K562 (cell line): ENCODE measurements around the gene DET1. TPM values are rescaled to one million over a fixed set of nuclear protein-coding genes. Genes with fewer than 3 reads are reported as not detected.

ENCODE experiments used
- HDAC1 ChIP-seq, 2 experiments: fragments of 450-650 bp; IDR thresholded peaks; 2 replicates each; pipeline ENCODE4 v1.6.1; 2016 to 2017; ENCODE audit warnings: inconsistent platforms in 1 of 2, mild to moderate bottlenecking in 1 of 2, moderate library complexity in 1 of 2
- IRF1 ChIP-seq: sonication (generic); formaldehyde crosslinking; IDR thresholded peaks from 2 replicates; pipeline ENCODE4 v1.8.0; 2022; ENCODE audit warnings: missing genetic modification reagents, mild to moderate bottlenecking, borderline replicate concordance
- JUND ChIP-seq, 2 experiments: IDR thresholded peaks; 2 replicates in 1 of 2; 3 replicates in 1 of 2; pipeline ENCODE4 v1.6.1; 2011; ENCODE audit warnings: borderline replicate concordance in 2 of 2, low read depth in 2 of 2, low read length in 2 of 2, improper control_type of control experiment in 1 of 2, missing biosample characterization in 1 of 2, missing genetic modification characterization in 1 of 2, missing genetic modification reagents in 1 of 2
- PRPF4 ChIP-seq: fragments of 200-400 bp; formaldehyde crosslinking; IDR thresholded peaks from one replicate; pipeline ENCODE4 v1.6.1; 2017; ENCODE audit warnings: low read length, low read depth, mild to moderate bottlenecking; ENCODE audit not compliant: insufficient read depth, poor library complexity, severe bottlenecking
- SMARCB1 ChIP-seq: IDR thresholded peaks from 2 replicates; pipeline ENCODE4 v1.6.1; 2011; ENCODE audit warnings: improper control_type of control experiment, low read depth; ENCODE audit not compliant: insufficient read length
- THRB ChIP-seq: fragments of 450-650 bp; formaldehyde crosslinking; conservative IDR thresholded peaks from 2 replicates; pipeline ENCODE4 v1.4.0; 2022; ENCODE audit warnings: mild to moderate bottlenecking, missing genetic modification characterization
- ZFP1 ChIP-seq: fragments of 450-650 bp; formaldehyde crosslinking; IDR thresholded peaks from 2 replicates; pipeline ENCODE4 v1.4.0; 2020; ENCODE audit warnings: mild to moderate bottlenecking, mixed read lengths
- ZNF354B ChIP-seq: fragments of 250-450 bp; sonication (Bioruptor Pico); IDR thresholded peaks from 2 replicates; pipeline ENCODE4 v1.4.0; 2020
- polyA plus RNA-seq, 8 experiments: library from polyadenylated mRNA; depleted of rRNA in 4 of 8; stranded (reverse) in 5 of 8; unstranded in 3 of 8; fragments of >200 nt; fragmentation: Nextera tagmentation in 2 of 8; fragmentation: Illumina TruSeq in 1 of 8; extraction: Ambion mirVana in 2 of 8; extraction: Trizol in 1 of 8; gene quantifications; 2 replicates each; pipeline versions ENCODE4 v1.2.1 to v1.2.3, GENCODE V29; 2011 to 2014; ENCODE audit warnings: inconsistent platforms in 1 of 8, missing spikeins in 1 of 8
- total RNA-seq, 7 experiments: library from RNA; depleted of rRNA in 6 of 7; stranded (reverse); fragments of >200 nt in 6 of 7; fragmentation: Illumina TruSeq in 2 of 7; extraction: Trizol in 2 of 7; gene quantifications; 2 replicates each; pipeline versions ENCODE4 v1.2.1 to v1.2.3, GENCODE V29; 2011 to 2021; ENCODE audit warnings: low replicate concordance in 1 of 7
- TF ChIP-seq, protein P1 (sequence below), 2 experiments: fragments of 450-650 bp in 1 of 2; sonication (generic) in 1 of 2; formaldehyde crosslinking in 1 of 2; IDR thresholded peaks; 2 replicates each; pipeline versions ENCODE4 v1.7.1 to v1.9.0; 2016 to 2022; ENCODE audit warnings: inconsistent platforms in 1 of 2, mild to moderate bottlenecking in 1 of 2, missing genetic modification reagents in 1 of 2
- TF ChIP-seq, protein P2 (sequence below): IDR thresholded peaks from 2 replicates; pipeline ENCODE4 v1.6.1; 2012; ENCODE audit warnings: low read depth, low read length, improper control_type of control experiment, borderline replicate concordance

DET1 gene
- total and polyA plus RNA-seq, 9 of the 15 experiments (the other 6 are each of a cell fraction or from before 2014, with no cell fraction given): 4.2 to 8.1 (median 6.0) TPM

DNA sequence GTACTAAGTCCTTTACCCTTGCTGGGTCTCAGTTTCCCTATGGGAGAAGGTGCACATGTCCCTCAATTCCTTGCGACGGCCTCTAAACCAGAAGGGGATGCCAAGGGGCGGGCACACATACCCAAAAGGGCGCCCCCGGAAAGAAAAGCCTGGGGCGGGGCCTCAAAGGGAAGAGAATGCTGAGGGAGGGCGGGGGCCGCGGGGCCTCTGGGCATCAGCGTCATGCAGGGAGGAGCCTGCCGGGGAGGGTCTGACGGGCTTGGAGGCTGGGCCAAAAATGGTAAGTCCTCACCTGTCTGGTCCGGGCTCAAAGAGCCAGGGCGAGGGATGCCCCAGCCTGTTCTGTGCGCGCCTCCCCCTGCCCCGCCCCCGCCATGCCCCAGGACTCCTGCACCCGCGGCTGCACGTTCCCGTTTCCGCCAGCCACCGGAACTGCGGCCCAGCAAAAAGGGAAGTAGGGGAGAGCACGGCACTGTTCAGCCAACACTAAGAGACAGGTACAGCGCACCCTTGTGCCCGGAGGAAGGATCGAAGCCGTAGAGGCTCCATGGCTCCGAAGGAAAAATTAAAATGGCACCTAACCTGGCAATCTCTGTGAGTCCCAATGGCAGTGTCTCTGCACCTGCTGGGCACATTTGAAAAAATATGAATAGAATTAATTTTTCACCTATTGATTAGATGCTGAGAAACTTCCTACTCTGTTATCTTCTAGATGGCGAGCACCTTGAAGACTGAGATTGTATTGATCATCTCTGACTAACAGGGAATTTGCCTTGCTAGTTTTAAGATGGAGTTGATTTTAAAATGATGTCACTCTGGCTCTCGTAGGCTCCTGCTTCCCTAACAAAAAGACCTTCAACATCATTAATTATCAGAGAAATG lies at the start of gene DET1 (continued):
- TF ChIP-seq, protein P1, sequence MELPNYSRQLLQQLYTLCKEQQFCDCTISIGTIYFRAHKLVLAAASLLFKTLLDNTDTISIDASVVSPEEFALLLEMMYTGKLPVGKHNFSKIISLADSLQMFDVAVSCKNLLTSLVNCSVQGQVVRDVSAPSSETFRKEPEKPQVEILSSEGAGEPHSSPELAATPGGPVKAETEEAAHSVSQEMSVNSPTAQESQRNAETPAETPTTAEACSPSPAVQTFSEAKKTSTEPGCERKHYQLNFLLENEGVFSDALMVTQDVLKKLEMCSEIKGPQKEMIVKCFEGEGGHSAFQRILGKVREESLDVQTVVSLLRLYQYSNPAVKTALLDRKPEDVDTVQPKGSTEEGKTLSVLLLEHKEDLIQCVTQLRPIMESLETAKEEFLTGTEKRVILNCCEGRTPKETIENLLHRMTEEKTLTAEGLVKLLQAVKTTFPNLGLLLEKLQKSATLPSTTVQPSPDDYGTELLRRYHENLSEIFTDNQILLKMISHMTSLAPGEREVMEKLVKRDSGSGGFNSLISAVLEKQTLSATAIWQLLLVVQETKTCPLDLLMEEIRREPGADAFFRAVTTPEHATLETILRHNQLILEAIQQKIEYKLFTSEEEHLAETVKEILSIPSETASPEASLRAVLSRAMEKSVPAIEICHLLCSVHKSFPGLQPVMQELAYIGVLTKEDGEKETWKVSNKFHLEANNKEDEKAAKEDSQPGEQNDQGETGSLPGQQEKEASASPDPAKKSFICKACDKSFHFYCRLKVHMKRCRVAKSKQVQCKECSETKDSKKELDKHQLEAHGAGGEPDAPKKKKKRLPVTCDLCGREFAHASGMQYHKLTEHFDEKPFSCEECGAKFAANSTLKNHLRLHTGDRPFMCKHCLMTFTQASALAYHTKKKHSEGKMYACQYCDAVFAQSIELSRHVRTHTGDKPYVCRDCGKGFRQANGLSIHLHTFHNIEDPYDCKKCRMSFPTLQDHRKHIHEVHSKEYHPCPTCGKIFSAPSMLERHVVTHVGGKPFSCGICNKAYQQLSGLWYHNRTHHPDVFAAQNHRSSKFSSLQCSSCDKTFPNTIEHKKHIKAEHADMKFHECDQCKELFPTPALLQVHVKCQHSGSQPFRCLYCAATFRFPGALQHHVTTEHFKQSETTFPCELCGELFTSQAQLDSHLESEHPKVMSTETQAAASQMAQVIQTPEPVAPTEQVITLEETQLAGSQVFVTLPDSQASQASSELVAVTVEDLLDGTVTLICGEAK (IDR thresholded peaks at IDR 0.05): peak; percentile 97
- TF ChIP-seq, protein P1 (CRISPR knock-in tag; IDR thresholded peaks at IDR 0.05): no peak
- no peak for TF ChIP-seq PRPF4
- TF ChIP-seq IRF1 (CRISPR knock-in tag): no peak
- TF ChIP-seq JUND (IDR thresholded peaks at IDR 0.05; ENCODE audit: borderline replicate concordance, low read depth, low read length): peak; percentile 61; the same call in 1 of the 2 replicates
- no peak; the same call in 2 of the 3 replicates for TF ChIP-seq JUND (tag; IDR thresholded peaks at IDR 0.05; ENCODE audit: borderline replicate concordance, low read depth, low read length)
- TF ChIP-seq, protein P2, sequence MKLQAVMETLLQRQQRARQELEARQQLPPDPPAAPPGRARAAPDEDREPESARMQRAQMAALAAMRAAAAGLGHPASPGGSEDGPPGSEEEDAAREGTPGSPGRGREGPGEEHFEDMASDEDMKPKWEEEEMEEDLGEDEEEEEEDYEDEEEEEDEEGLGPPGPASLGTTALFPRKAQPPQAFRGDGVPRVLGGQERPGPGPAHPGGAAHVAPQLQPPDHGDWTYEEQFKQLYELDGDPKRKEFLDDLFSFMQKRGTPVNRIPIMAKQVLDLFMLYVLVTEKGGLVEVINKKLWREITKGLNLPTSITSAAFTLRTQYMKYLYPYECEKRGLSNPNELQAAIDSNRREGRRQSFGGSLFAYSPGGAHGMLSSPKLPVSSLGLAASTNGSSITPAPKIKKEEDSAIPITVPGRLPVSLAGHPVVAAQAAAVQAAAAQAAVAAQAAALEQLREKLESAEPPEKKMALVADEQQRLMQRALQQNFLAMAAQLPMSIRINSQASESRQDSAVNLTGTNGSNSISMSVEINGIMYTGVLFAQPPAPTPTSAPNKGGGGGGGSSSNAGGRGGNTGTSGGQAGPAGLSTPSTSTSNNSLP: no peak
- peak in 1 of 2 experiments; percentile 36; a peak in 1 of 4 replicates for TF ChIP-seq HDAC1 (IDR thresholded peaks at IDR 0.05)
- no peak for TF ChIP-seq SMARCB1
- no peak for TF ChIP-seq ZFP1 (CRISPR knock-in tag)
- no peak for TF ChIP-seq ZNF354B (CRISPR knock-in tag)
- TF ChIP-seq THRB (CRISPR knock-in tag): no peak
